Aorta (tissue), 5 donors: ENCODE data around the gene SPRTN. TPM values are rescaled to one million over a fixed set of nuclear protein-coding genes. Genes with fewer than 3 reads are reported as not detected.
"Not testable (repeated sequence)": the region's sequence is repeated elsewhere in the genome, so short reads cannot be mapped to it uniquely, and the experiment has no call there.

ENCODE experiments used
- ATAC-seq: fragments of 200-7000 bp; cut with Tn5 transposase; one replicate; pipeline ENCODE4 v1.9.1; 2022; ENCODE audit warnings: moderate library complexity; ENCODE audit not compliant: low FRiP score
- DNase-seq, 2 donors: peaks; one replicate each; pipeline ENCODE4 v3.0.0-alpha.2; 2020
- H3K27ac ChIP-seq, 2 donors: one replicate each; pipeline ENCODE4 v1.5.1; 2013; ENCODE audit warnings: low read length in 2 of 2, mild to moderate bottlenecking in 2 of 2, moderate library complexity in 2 of 2, control low read depth in 1 of 2, inconsistent platforms in 1 of 2, low read depth in 1 of 2
- H3K27me3 ChIP-seq, 2 donors: one replicate each; pipeline ENCODE4 v1.6.1; 2013; ENCODE audit warnings: control low read depth in 1 of 2, low read length in 1 of 2, mild to moderate bottlenecking in 1 of 2, moderate library complexity in 1 of 2; ENCODE audit not compliant: insufficient read depth in 2 of 2, control insufficient read depth in 1 of 2
- H3K36me3 ChIP-seq, 2 donors: one replicate each; pipeline ENCODE4 v1.6.1; 2013; ENCODE audit warnings: control low read depth in 1 of 2, low read length in 1 of 2, mild to moderate bottlenecking in 1 of 2; ENCODE audit not compliant: insufficient read depth in 2 of 2, control insufficient read depth in 1 of 2
- H3K4me1 ChIP-seq, 2 donors: one replicate each; pipeline ENCODE4 v1.6.1; 2013; ENCODE audit warnings: low read length in 2 of 2, control low read depth in 1 of 2, mild to moderate bottlenecking in 1 of 2, moderate library complexity in 1 of 2; ENCODE audit not compliant: insufficient read depth in 2 of 2, control insufficient read depth in 1 of 2
- H3K4me3 ChIP-seq, 2 donors: one replicate each; pipeline ENCODE4 v1.5.1; 2013; ENCODE audit warnings: low read length in 2 of 2, control low read depth in 1 of 2, mild to moderate bottlenecking in 1 of 2
- H3K9me3 ChIP-seq: one replicate; pipeline ENCODE4 v1.6.1; 2013; ENCODE audit warnings: mild to moderate bottlenecking, low read length; ENCODE audit not compliant: control insufficient read depth
- WGBS, 2 donors: extraction: QIAGEN DNeasy Blood & Tissue Kit; methylation state at CpG; one replicate each; pipeline ENCODE4 v1.1.7; 2013; 5-methylcytosine and 5-hydroxymethylcytosine counted together
- intact Hi-C, 2 donors: fragments of 100-400 bp; cut with DNase I; formaldehyde crosslinking; loops; one replicate each; pipeline versions ENCODE4 v1.14.2 to v1.15.0; 2022
- polyA plus RNA-seq, 2 donors: library from polyadenylated mRNA; stranded (reverse); fragments of 200-250 nt; gene quantifications; one replicate each; pipeline ENCODE4 v1.2.3, GENCODE V29; 2013
- total RNA-seq, 2 donors: library from RNA; stranded (reverse); fragmentation: NEBNext Ultra II Directional; extraction: Animal tissue kit (Norgen Biotek cat#: 25700); gene quantifications; one replicate each; pipeline ENCODE4 v1.2.1, GENCODE V29; 2021
- donor health status: healthy with polysubstance abuse.
- donor health status: Bipolar disorder and iron deficiency.
- donor health status: DM: no; HTN: no; CAD: no.
- donor health status: DM: no; HTN: no; CAD: no.
- donor health status: DM: yes; HTN: yes; CAD: no.

The SPRTN gene
- total and polyA plus RNA-seq, 4 donors: 3.5 to 12.1 (median 6.7) TPM

GRCh38 chr1:231347961-231348360, 9.9 kb downstream of the SPRTN start:
- Histone ChIP-seq H3K4me1 (no peaks in the 10 kb centered on the region), H3K27me3 (no peaks in the 10 kb centered on the region), H3K4me3 (no peak overlapping the region), H3K27ac (no peak overlapping the region), H3K9me3 (no peaks in the 10 kb centered on the region), H3K36me3 (peaks cover 0 to 6% of the 10 kb centered on the region in 2 donors)
- no peak for DNase-seq
- intact Hi-C loops: no loop called here
- ATAC-seq: no peak
- WGBS, 2 donors: 93 to 95% methylated on average over 4 of the region's 4 CpGs

- 97 to 99% methylated on average over 4 of the region's 4 CpGs for WGBS, 2 donors
- no peak for DNase-seq
- intact Hi-C loops: no loop called here
- H3K4me1 ChIP-seq: no peaks in the 10 kb centered on the region
- H3K36me3 ChIP-seq: peaks cover 0 to 5% of the 10 kb centered on the region in 2 donors
- ATAC-seq: no peak
- no peak overlapping the region for H3K4me3 ChIP-seq
- no peaks in the 10 kb centered on the region for H3K27me3 ChIP-seq
- no peak overlapping the region for H3K27ac ChIP-seq
- no peaks in the 10 kb centered on the region for H3K9me3 ChIP-seq
Measured at GRCh38 chr1:231348442-231348841, 10.3 kb downstream of the SPRTN start.

GRCh38 chr1:231348856-231349255, 10.8 kb downstream of the SPRTN start:
- ATAC-seq, H3K36me3 ChIP-seq, H3K27ac ChIP-seq, H3K9me3 ChIP-seq, DNase-seq, H3K4me1 ChIP-seq, H3K4me3 ChIP-seq, H3K27me3 ChIP-seq, intact Hi-C loops: not testable (repeated sequence)
- WGBS, 2 donors: 91 to 97% methylated on average over 1 of the region's 1 CpG

GRCh38 chr1:231351816-231352215, 13.7 kb downstream of the SPRTN start:
- intact Hi-C loops: no loop called here
- Histone ChIP-seq H3K4me3 (no peak overlapping the region), H3K9me3 (no peaks in the 10 kb centered on the region), H3K27ac (no peak overlapping the region), H3K4me1 (no peaks in the 10 kb centered on the region), H3K36me3 (peaks cover 0 to 5% of the 10 kb centered on the region in 2 donors), H3K27me3 (no peaks in the 10 kb centered on the region)
- ATAC-seq: no peak
- 50 to 52% methylated on average over 2 of the region's 2 CpGs for WGBS, 2 donors
- DNase-seq: no peak

- 57 to 59% methylated on average over 2 of the region's 2 CpGs for WGBS, 2 donors
- intact Hi-C loops: no loop called here
- Histone ChIP-seq H3K4me3 (no peak overlapping the region), H3K36me3 (peaks cover 0 to 4% of the 10 kb centered on the region in 2 donors), H3K27me3 (no peaks in the 10 kb centered on the region), H3K27ac (no peak overlapping the region), H3K4me1 (no peaks in the 10 kb centered on the region), H3K9me3 (no peaks in the 10 kb centered on the region)
- ATAC-seq (no peak), DNase-seq (no peak)
Measured at GRCh38 chr1:231353086-231353485, 15.0 kb downstream of the SPRTN start.

GRCh38 chr1:231354330-231355020, 16.4 kb downstream of the SPRTN start:
- H3K9me3 ChIP-seq: no peaks in the 10 kb centered on the region
- ATAC-seq (no peak), DNase-seq (no peak)
- 43 to 49% methylated on average over 5 of the region's 5 CpGs for WGBS, 2 donors
- H3K36me3 ChIP-seq: peaks cover 0 to 4% of the 10 kb centered on the region in 2 donors
- H3K27ac ChIP-seq: no peak overlapping the region
- H3K27me3 ChIP-seq: no peaks in the 10 kb centered on the region
- no peak overlapping the region for H3K4me3 ChIP-seq
- no peaks in the 10 kb centered on the region for H3K4me1 ChIP-seq
- intact Hi-C loops: loop anchor here (5.0 kb wide), 5 partner anchors 68 to 253 kb away; partner anchors contain the start of genes TSNAX (in 2 of the 2) and EGLN1 (in 1 of the 2)

- no peak for DNase-seq
- 58 to 69% methylated on average over 3 of the region's 3 CpGs for WGBS, 2 donors
- ATAC-seq: no peak
Measured at GRCh38 chr1:231355171-231355570, 17.1 kb downstream of the SPRTN start.

GRCh38 chr1:231357187-231357772, 19.2 kb downstream of the SPRTN start:
- DNase-seq: no peak
- 66 to 74% methylated on average over 10 of the region's 10 CpGs for WGBS, 2 donors
- ATAC-seq: no peak
- intact Hi-C loops: loop anchor here (5.0 kb wide), 5 partner anchors 65 to 250 kb away; partner anchors contain the start of genes TSNAX (in 2 of the 2) and EGLN1 (in 1 of the 2)
- Histone ChIP-seq H3K4me3 (no peak overlapping the region), H3K4me1 (no peaks in the 10 kb centered on the region), H3K9me3 (no peaks in the 10 kb centered on the region), H3K27me3 (no peaks in the 10 kb centered on the region), H3K36me3 (peaks cover 0 to 2% of the 10 kb centered on the region in 2 donors), H3K27ac (no peak overlapping the region)

More at GRCh38 chr1:231355171-231355570, 17.1 kb downstream of the SPRTN start:
- Histone ChIP-seq H3K27ac (no peak overlapping the region), H3K4me1 (no peaks in the 10 kb centered on the region), H3K9me3 (no peaks in the 10 kb centered on the region), H3K4me3 (no peak overlapping the region), H3K36me3 (peaks cover 0 to 4% of the 10 kb centered on the region in 2 donors), H3K27me3 (no peaks in the 10 kb centered on the region)
- intact Hi-C loops: loop anchor here (5.0 kb wide), 5 partner anchors 67 to 252 kb away; partner anchors contain the start of genes TSNAX (in 2 of the 2) and EGLN1 (in 1 of the 2)
